Lung (tissue), 12 donors: Measurements from ENCODE around the gene MAL. TPM values are rescaled to one million over a fixed set of nuclear protein-coding genes. Genes with fewer than 3 reads are reported as not detected.
A peak's percentile ranks its signal among the peaks of the same experiment; 100 is the strongest.

ENCODE experiments used
- ATAC-seq: fragments of 200-7000 bp; cut with Tn5 transposase; one replicate; pipeline ENCODE4 v1.9.1; 2020; ENCODE audit warnings: moderate number of reproducible peaks; ENCODE audit not compliant: insufficient read depth, low FRiP score
- DNase-seq, 3 donors: peaks; one replicate each; pipeline ENCODE4 v3.0.0-alpha.2; 2013 to 2017
- H3K27ac ChIP-seq, 2 donors: one replicate each; pipeline ENCODE4 v1.5.1; 2013; ENCODE audit warnings: mild to moderate bottlenecking in 2 of 2, moderate library complexity in 2 of 2, control low read depth in 1 of 2, inconsistent platforms in 1 of 2, low read depth in 1 of 2, low read length in 1 of 2
- H3K27me3 ChIP-seq, 3 donors: one replicate each; pipeline ENCODE4 v1.5.1; 2013; ENCODE audit warnings: low read length in 2 of 3; ENCODE audit not compliant: control insufficient read depth in 3 of 3, insufficient read depth in 3 of 3
- H3K36me3 ChIP-seq, 4 donors: one replicate each; pipeline ENCODE4 v1.5.1; 2013; ENCODE audit warnings: low read length in 4 of 4, mild to moderate bottlenecking in 1 of 4, moderate library complexity in 1 of 4; ENCODE audit not compliant: control insufficient read depth in 4 of 4, insufficient read depth in 4 of 4
- H3K4me1 ChIP-seq, 5 donors: one replicate each; pipeline ENCODE4 v1.5.1; 2013; ENCODE audit warnings: low read length in 5 of 5, mild to moderate bottlenecking in 2 of 5, moderate library complexity in 1 of 5; ENCODE audit not compliant: control insufficient read depth in 5 of 5, insufficient read depth in 5 of 5
- H3K4me3 ChIP-seq: one replicate; pipeline ENCODE4 v1.5.1; 2013; ENCODE audit warnings: mild to moderate bottlenecking, control low read depth, moderate library complexity
- H3K9ac ChIP-seq, 2 donors: one replicate each; pipeline ENCODE4 v1.5.1; 2013; ENCODE audit warnings: low read length in 2 of 2, control low read depth in 1 of 2; ENCODE audit not compliant: insufficient read depth in 1 of 2
- H3K9me3 ChIP-seq, 4 donors: one replicate each; pipeline ENCODE4 v1.5.1; 2013; ENCODE audit warnings: low read length in 3 of 4, mild to moderate bottlenecking in 1 of 4, moderate library complexity in 1 of 4; ENCODE audit not compliant: control insufficient read depth in 4 of 4, insufficient read depth in 3 of 4
- CTCF ChIP-seq: IDR thresholded peaks from 2 replicates; pipeline ENCODE4 v1.5.1; 2012; ENCODE audit warnings: mild to moderate bottlenecking; ENCODE audit errors: control extremely low read depth, extremely low read depth
- WGBS, 2 donors: extraction: QIAGEN DNeasy Blood & Tissue Kit; methylation state at CpG; one replicate each; pipeline ENCODE4 v1.1.7; 2013; 5-methylcytosine and 5-hydroxymethylcytosine counted together
- polyA plus RNA-seq, 2 donors: library from polyadenylated mRNA; stranded (reverse); fragments of 200-250 nt; gene quantifications; one replicate each; pipeline ENCODE4 v1.2.1, GENCODE V29; 2013
- total RNA-seq, 2 donors: library from RNA; depleted of rRNA in 1 of 2; stranded (reverse); fragments of >200 nt in 1 of 2; gene quantifications; one replicate each; pipeline ENCODE4 v1.2.1, GENCODE V29; 2014 to 2021
- donor health status: control.
- donor health status: control.
- donor health status: Bipolar disorder and iron deficiency.
- donor health status: healthy.
- donor health status: DM: yes; HTN: yes; CAD: no.

MAL gene
- total and polyA plus RNA-seq, 4 donors: 1.3 to 19.0 (median 10.5) TPM

GRCh38 chr2:95018301-95018700, 7.2 kb upstream of the MAL start:
- Histone ChIP-seq H3K9me3 (no peaks in the 10 kb centered on the region), H3K36me3 (no peaks in the 10 kb centered on the region), H3K4me1 (peaks cover 0 to 17% (median 4%) of the 10 kb centered on the region in 5 donors), H3K27me3 (peaks cover 0 to 3% (median 0%) of the 10 kb centered on the region in 3 donors), H3K4me3 (no peak overlapping the region), H3K9ac (no peak overlapping the region), H3K27ac (no peak overlapping the region)
- 77 to 83% methylated on average over 10 of the region's 10 CpGs for WGBS, 2 donors
- no peak for TF ChIP-seq CTCF
- no peak for ATAC-seq
- DNase-seq: no peak

GRCh38 chr2:95018861-95019550, 6.5 kb upstream of the MAL start:
- Histone ChIP-seq H3K9ac (no peak overlapping the region), H3K9me3 (no peaks in the 10 kb centered on the region), H3K27ac (no peak overlapping the region), H3K36me3 (no peaks in the 10 kb centered on the region), H3K4me1 (peaks cover 0 to 16% (median 4%) of the 10 kb centered on the region in 5 donors), H3K27me3 (peaks cover 0 to 4% (median 4%) of the 10 kb centered on the region in 3 donors), H3K4me3 (no peak overlapping the region)
- TF ChIP-seq CTCF: no peak
- WGBS, 2 donors: 75 to 81% methylated on average over 12 of the region's 12 CpGs
- DNase-seq (peak in 2 of 3 donors; percentile 37 to 66), ATAC-seq (peak; percentile 22)

- ATAC-seq (no peak), DNase-seq (no peak)
- H3K9me3 ChIP-seq: no peaks in the 10 kb centered on the region
- H3K36me3 ChIP-seq: no peaks in the 10 kb centered on the region
- H3K4me1 ChIP-seq: peaks cover 0 to 16% (median under 1%) of the 10 kb centered on the region in 5 donors
- no peak for TF ChIP-seq CTCF
- H3K9ac ChIP-seq: no peak overlapping the region
- H3K27me3 ChIP-seq: peaks cover 0 to 10% (median 6%) of the 10 kb centered on the region in 3 donors
- WGBS, 2 donors: 62 to 83% methylated on average over 4 of the region's 4 CpGs
- H3K4me3 ChIP-seq: no peak overlapping the region
- no peak overlapping the region for H3K27ac ChIP-seq
Measured at GRCh38 chr2:95019572-95019971, 5.9 kb upstream of the MAL start.
